ENCODE measurements around the gene LCE1C. TPM values are rescaled to one million over a fixed set of nuclear protein-coding genes. Genes with fewer than 3 reads are reported as not detected.

LCE1C gene
- total RNA-seq, 1 donor: not detected

GRCh38 chr1:152760551-152761190 lies 45.8 kb downstream of the LCE1C start:
- DNase-seq (ENCODE audit: low read depth in 2 of 3, low spot score in 2 of 3): no peak

- no peak for DNase-seq (ENCODE audit: low read depth in 2 of 3, low spot score in 2 of 3)
These were observed 46.8 kb downstream of the LCE1C start for GRCh38 chr1:152759453-152760173.

GRCh38 chr1:152758636-152759035 lies 47.8 kb downstream of the LCE1C start:
- no peak for DNase-seq (ENCODE audit: low read depth in 2 of 3, low spot score in 2 of 3)

GRCh38 chr1:152757747-152758146 lies 48.7 kb downstream of the LCE1C start, which contains the start of gene KPRP:
Gene KPRP, plus strand, starts transcription at chr1:152758025. Its CDS starts 1,564 bp downstream, at chr1:152759589.
- DNase-seq (ENCODE audit: low read depth in 2 of 3, low spot score in 2 of 3): no peak

GRCh38 chr1:152756872-152757271 lies 49.6 kb downstream of the LCE1C start:
- no peak for DNase-seq (ENCODE audit: low read depth in 2 of 3, low spot score in 2 of 3)

Other genes with a start within 250 kb of the LCE1C start
- gene LCE3E, start 239.9 kb downstream of the LCE1C start, total RNA-seq: not detected
- not detected for gene LCE3D, start 226.1 kb downstream of the LCE1C start, total RNA-seq
- gene LCE3C, start 206.4 kb downstream of the LCE1C start, total RNA-seq: not detected
- gene LCE3B, start 192.8 kb downstream of the LCE1C start, total RNA-seq: not detected
- not detected for gene LCE3A, start 183.5 kb downstream of the LCE1C start, total RNA-seq
- not detected for gene LCE2D, start 143.3 kb downstream of the LCE1C start, total RNA-seq
- gene LCE2C, start 131.4 kb downstream of the LCE1C start, total RNA-seq: not detected
- not detected for gene LCE2B, start 120.5 kb downstream of the LCE1C start, total RNA-seq
- gene LCE2A, start 108.3 kb downstream of the LCE1C start, total RNA-seq: not detected
- gene LCE4A, start 98.5 kb downstream of the LCE1C start, total RNA-seq: not detected
- gene KPRP, start 48.6 kb downstream of the LCE1C start, total RNA-seq: not detected
- not detected for gene LCE1F, start 31.5 kb downstream of the LCE1C start, total RNA-seq
- gene LCE1E, start 20.4 kb downstream of the LCE1C start, total RNA-seq: not detected
- not detected for gene LCE1D, start 9.9 kb downstream of the LCE1C start, total RNA-seq
- not detected for gene LCE1B, start 5.3 kb upstream of the LCE1C start, total RNA-seq
- not detected for gene LCE1A, start 20.8 kb upstream of the LCE1C start, total RNA-seq
- gene LCE6A, start 36.2 kb upstream of the LCE1C start, total RNA-seq: not detected
- gene LCE7A, start 53.3 kb upstream of the LCE1C start, total RNA-seq: not detected
- not detected for gene SMCP, start 71.7 kb upstream of the LCE1C start, total RNA-seq
- not detected for gene IVL, start 101.9 kb upstream of the LCE1C start, total RNA-seq
- gene SPRR5, start 140.6 kb upstream of the LCE1C start, total RNA-seq: not detected
- gene SPRR4, start 164.0 kb upstream of the LCE1C start, total RNA-seq: not detected
- gene SPRR1A, start 177.4 kb upstream of the LCE1C start, total RNA-seq: not detected
- gene SPRR3, start 195.1 kb upstream of the LCE1C start, total RNA-seq: not detected
- not detected for gene SPRR1B, start 224.6 kb upstream of the LCE1C start, total RNA-seq
- gene SPRR2D, start 234.5 kb upstream of the LCE1C start, total RNA-seq: not detected